Lower leg skin (tissue), 4 donors: ENCODE data around the gene PLK4. TPM values are rescaled to one million over a fixed set of nuclear protein-coding genes. Genes with fewer than 3 reads are reported as not detected.
"Not testable (repeated sequence)": the region's sequence is repeated elsewhere in the genome, so short reads cannot be mapped to it uniquely, and the experiment has no call there.

Experiments
- DNase-seq, 2 donors: peaks; one replicate each; pipeline ENCODE4 v3.0.0-alpha.2; 2019; ENCODE audit warnings: low spot score in 2 of 2
- H3K4me3 ChIP-seq: fragments of 200-600 bp; sonication (generic); 2 replicates; pipeline ENCODE4 v1.5.1; 2017; ENCODE audit warnings: mild to moderate bottlenecking, low read depth; ENCODE audit not compliant: poor library complexity, severe bottlenecking
- CTCF ChIP-seq, 3 donors: fragments of 450-650 bp; IDR thresholded peaks; one replicate each; pipeline ENCODE4 v1.5.1; 2016; ENCODE audit warnings: antibody characterized with exemption in 3 of 3, mild to moderate bottlenecking in 3 of 3, moderate library complexity in 2 of 3
- POLR2A ChIP-seq, 2 donors: fragments of 450-650 bp; IDR thresholded peaks; one replicate each; pipeline ENCODE4 v1.6.1; 2016 to 2017; ENCODE audit warnings: antibody characterized with exemption in 2 of 2, mild to moderate bottlenecking in 1 of 2, moderate library complexity in 1 of 2
- WGBS, 2 donors: methylation state at CpG; one replicate each; pipeline ENCODE4 v1.1.5; 2018; 5-methylcytosine and 5-hydroxymethylcytosine counted together
- intact Hi-C: fragments of 100-400 bp; cut with DNase I; formaldehyde crosslinking; loops from one replicate; pipeline ENCODE4 v1.15.0; 2023; ENCODE audit warnings: low total_unique reads
- total RNA-seq, 4 donors: library from RNA; depleted of rRNA; stranded (reverse); fragments of >200 nt; gene quantifications; one replicate each; pipeline ENCODE4 v1.1.0, GENCODE V29; 2016

PLK4 gene
- total RNA-seq, 4 donors from 2014 or later, result 3.5 to 7.7 (median 5.9) TPM

GRCh38 chr4:127916512-127916911 is 35.8 kb downstream of the PLK4 start:
- no peak for TF ChIP-seq POLR2A (IDR thresholded peaks at IDR 0.05)
- TF ChIP-seq CTCF (IDR thresholded peaks at IDR 0.05), result no peak
- H3K4me3 ChIP-seq, result no peak overlapping the region
- WGBS, 2 donors, result 92 to 94% methylated on average over 3 of the region's 3 CpGs
- intact Hi-C loops, result no loop called here
- no peak for DNase-seq

- no peak overlapping the region for H3K4me3 ChIP-seq
- DNase-seq, result no peak
- intact Hi-C loops, result no loop called here
- no peak for TF ChIP-seq POLR2A (IDR thresholded peaks at IDR 0.05)
Measured at GRCh38 chr4:127917151-127917550, 36.5 kb downstream of the PLK4 start.

GRCh38 chr4:127920521-127920920 is 39.8 kb downstream of the PLK4 start:
- TF ChIP-seq POLR2A (IDR thresholded peaks at IDR 0.05), result no peak
- TF ChIP-seq CTCF (IDR thresholded peaks at IDR 0.05), result no peak

GRCh38 chr4:127922226-127922625 is 41.5 kb downstream of the PLK4 start:
- intact Hi-C loops, result no loop called here
- 96 to 100% methylated on average over 2 of the region's 2 CpGs for WGBS, 2 donors
- no peak for DNase-seq
- TF ChIP-seq CTCF (IDR thresholded peaks at IDR 0.05) (no peak), POLR2A (IDR thresholded peaks at IDR 0.05) (no peak)
- H3K4me3 ChIP-seq, result no peak overlapping the region

More at GRCh38 chr4:127920521-127920920, 39.8 kb downstream of the PLK4 start:
- intact Hi-C loops, result no loop called here
- no peak overlapping the region for H3K4me3 ChIP-seq
- 89 to 93% methylated on average over 3 of the region's 3 CpGs for WGBS, 2 donors
- no peak for DNase-seq

- H3K4me3 ChIP-seq, intact Hi-C loops: not testable (repeated sequence)
- 95 to 100% methylated on average over 2 of the region's 2 CpGs for WGBS, 2 donors
Measured at GRCh38 chr4:127925720-127926119, 45.0 kb downstream of the PLK4 start.

GRCh38 chr4:127930175-127930574 is 49.5 kb downstream of the PLK4 start:
- TF ChIP-seq POLR2A (IDR thresholded peaks at IDR 0.05), result no peak
- no peak for TF ChIP-seq CTCF (IDR thresholded peaks at IDR 0.05)
- intact Hi-C loops, result no loop called here
- H3K4me3 ChIP-seq, result no peak overlapping the region
- DNase-seq, result no peak
- WGBS, 2 donors, result 91 to 92% methylated on average over 1 of the region's 1 CpG

More at GRCh38 chr4:127925720-127926119, 45.0 kb downstream of the PLK4 start:
- DNase-seq, result not testable (repeated sequence)

- WGBS, 2 donors, result 93 to 96% methylated on average over 6 of the region's 6 CpGs
- H3K4me3 ChIP-seq, intact Hi-C loops: not testable (repeated sequence)
Measured at GRCh38 chr4:127931836-127932235, 51.1 kb downstream of the PLK4 start.

More at GRCh38 chr4:127931836-127932235, 51.1 kb downstream of the PLK4 start:
- not testable (repeated sequence) for DNase-seq
